Measurements from ENCODE around the gene ELN. TPM values are rescaled to one million over a fixed set of nuclear protein-coding genes. Genes with fewer than 3 reads are reported as not detected.

The ELN gene
- total RNA-seq, 1 experiment from 2014 or later = 65.9 TPM

- H3K4me1 ChIP-seq (ENCODE audit: insufficient read depth, low read length, poor library complexity, severe bottlenecking) = no peaks in the 10 kb centered on the region
- H3K36me3 ChIP-seq (ENCODE audit: insufficient read depth, low read length, poor library complexity, severe bottlenecking) = no peaks in the 10 kb centered on the region
- H3K27me3 ChIP-seq (replicated peaks; ENCODE audit: insufficient read depth, low read depth, low read length, poor library complexity) = no peaks in the 10 kb centered on the region
- CTCF ChIA-PET = interaction anchor here (0.7 kb wide), 1 partner anchor 39 kb away, joined by 6 read pairs; no protein-coding TSS in a partner anchor
- POLR2A ChIA-PET (ENCODE audit: low non-redundant PET) = interaction anchor here (0.7 kb wide), 1 partner anchor 45 kb away, joined by 4 read pairs; no protein-coding TSS in a partner anchor
- no peak for DNase-seq (ENCODE audit: low spot score)
- no peaks in the 10 kb centered on the region for H3K9me3 ChIP-seq (ENCODE audit: low read depth, low read length, poor library complexity, severe bottlenecking)
- no peak for TF ChIP-seq EZH2 (IDR thresholded peaks at IDR 0.05; ENCODE audit: borderline replicate concordance, low read depth, low read length, poor library complexity, severe bottlenecking)
- TF ChIP-seq CTCF (conservative IDR thresholded peaks at IDR 0.05; ENCODE audit: low read depth, low read length) = no peak
- BruUV-seq (replicated peaks) = no TSS peak
- no peak overlapping the region for H3K4me3 ChIP-seq (ENCODE audit: low read depth, low read length, poor library complexity, severe bottlenecking)
- intact Hi-C loops (cut with micrococcal nuclease; ENCODE audit: unreplicated experiment) = no loop called here
- H3K27ac ChIP-seq (ENCODE audit: low read depth, low read length, poor library complexity, severe bottlenecking) = no peak overlapping the region
These were observed 7.6 kb upstream of the ELN start for GRCh38 chr7:74020390-74020789.

- TF ChIP-seq CTCF (conservative IDR thresholded peaks at IDR 0.05; ENCODE audit: low read depth, low read length) = no peak
- TF ChIP-seq EZH2 (IDR thresholded peaks at IDR 0.05; ENCODE audit: borderline replicate concordance, low read depth, low read length, poor library complexity, severe bottlenecking) = no peak
- Histone ChIP-seq H3K4me3 (ENCODE audit: low read depth, low read length, poor library complexity, severe bottlenecking) (no peak overlapping the region), H3K27ac (ENCODE audit: low read depth, low read length, poor library complexity, severe bottlenecking) (no peak overlapping the region), H3K4me1 (ENCODE audit: insufficient read depth, low read length, poor library complexity, severe bottlenecking) (peaks cover 4% of the 10 kb centered on the region), H3K36me3 (ENCODE audit: insufficient read depth, low read length, poor library complexity, severe bottlenecking) (no peaks in the 10 kb centered on the region), H3K27me3 (replicated peaks; ENCODE audit: insufficient read depth, low read depth, low read length, poor library complexity) (no peaks in the 10 kb centered on the region), H3K9me3 (ENCODE audit: low read depth, low read length, poor library complexity, severe bottlenecking) (no peaks in the 10 kb centered on the region)
- no peak for DNase-seq (ENCODE audit: low spot score)
- CTCF ChIA-PET = no interaction called here
- POLR2A ChIA-PET (ENCODE audit: low non-redundant PET) = no interaction called here
- intact Hi-C loops (cut with micrococcal nuclease; ENCODE audit: unreplicated experiment) = no loop called here
- BruUV-seq (replicated peaks) = no TSS peak
These were observed 6.2 kb upstream of the ELN start for GRCh38 chr7:74021546-74022320.

GRCh38 chr7:74022507-74022906 is 5.5 kb upstream of the ELN start:
- no peaks in the 10 kb centered on the region for H3K27me3 ChIP-seq (replicated peaks; ENCODE audit: insufficient read depth, low read depth, low read length, poor library complexity)
- POLR2A ChIA-PET (ENCODE audit: low non-redundant PET) = no interaction called here
- peaks cover 12% of the 10 kb centered on the region for H3K4me1 ChIP-seq (ENCODE audit: insufficient read depth, low read length, poor library complexity, severe bottlenecking)
- H3K9me3 ChIP-seq (ENCODE audit: low read depth, low read length, poor library complexity, severe bottlenecking) = no peaks in the 10 kb centered on the region
- H3K27ac ChIP-seq (ENCODE audit: low read depth, low read length, poor library complexity, severe bottlenecking) = no peak overlapping the region
- CTCF ChIA-PET = no interaction called here
- no peak for DNase-seq (ENCODE audit: low spot score)
- no TSS peak for BruUV-seq (replicated peaks)
- intact Hi-C loops (cut with micrococcal nuclease; ENCODE audit: unreplicated experiment) = no loop called here
- TF ChIP-seq CTCF (conservative IDR thresholded peaks at IDR 0.05; ENCODE audit: low read depth, low read length) (no peak), EZH2 (IDR thresholded peaks at IDR 0.05; ENCODE audit: borderline replicate concordance, low read depth, low read length, poor library complexity, severe bottlenecking) (no peak)
- no peak overlapping the region for H3K4me3 ChIP-seq (ENCODE audit: low read depth, low read length, poor library complexity, severe bottlenecking)
- no peaks in the 10 kb centered on the region for H3K36me3 ChIP-seq (ENCODE audit: insufficient read depth, low read length, poor library complexity, severe bottlenecking)
